HPDE6-E6E7 (cell line): ENCODE measurements around the gene SAFB2.
"Not testable (repeated sequence)": the region's sequence is repeated elsewhere in the genome, so short reads cannot be mapped to it uniquely, and the experiment has no call there.

ENCODE experiments used
- DNase-seq: peaks from one replicate; pipeline ENCODE4 v3.0.0; 2011; ENCODE audit warnings: missing footprints; ENCODE audit errors: extremely low spot score

Gene SAFB2

GRCh38 chr19:5632657-5633056 is 10.1 kb upstream of the SAFB2 start:
- DNase-seq: no peak

- no peak for DNase-seq
Measured at GRCh38 chr19:5632241-5632612, 9.7 kb upstream of the SAFB2 start.

GRCh38 chr19:5631567-5632240 is 9.1 kb upstream of the SAFB2 start:
- no peak for DNase-seq

GRCh38 chr19:5628919-5629481 is 6.4 kb upstream of the SAFB2 start:
- no peak for DNase-seq

- no peak for DNase-seq
Measured at GRCh38 chr19:5628461-5628860, 5.9 kb upstream of the SAFB2 start.

GRCh38 chr19:5627395-5627904 is 4.9 kb upstream of the SAFB2 start:
- no peak for DNase-seq

GRCh38 chr19:5625641-5626040 is 3.1 kb upstream of the SAFB2 start:
- no peak for DNase-seq

GRCh38 chr19:5624741-5625278 is 2.2 kb upstream of the SAFB2 start:
- no peak for DNase-seq

- DNase-seq: no peak
Measured at GRCh38 chr19:5624018-5624663, 1.6 kb upstream of the SAFB2 start.

GRCh38 chr19:5623397-5624017 is 931 bp upstream of the SAFB2 start:
- DNase-seq: no peak

- DNase-seq: no peak
Measured at GRCh38 chr19:5621945-5622464, 571 bp downstream of the SAFB2 start.

- DNase-seq: no peak
Measured at GRCh38 chr19:5621311-5621944, 1.1 kb downstream of the SAFB2 start.

- no peak for DNase-seq
Measured at GRCh38 chr19:5619946-5620345, 2.6 kb downstream of the SAFB2 start.

GRCh38 chr19:5618591-5618990 is 4.0 kb downstream of the SAFB2 start:
- no peak for DNase-seq

- no peak for DNase-seq
Measured at GRCh38 chr19:5617080-5617479, 5.5 kb downstream of the SAFB2 start.

- no peak for DNase-seq
Measured at GRCh38 chr19:5615756-5616327, 6.7 kb downstream of the SAFB2 start.

GRCh38 chr19:5612891-5613865 is 9.4 kb downstream of the SAFB2 start:
- DNase-seq: no peak

GRCh38 chr19:5609881-5610448 is 12.6 kb downstream of the SAFB2 start:
- DNase-seq: no peak

GRCh38 chr19:5608766-5609165 is 13.8 kb downstream of the SAFB2 start:
- not testable (repeated sequence) for DNase-seq

GRCh38 chr19:5608291-5608690 is 14.3 kb downstream of the SAFB2 start:
- DNase-seq: no peak
